ENCODE results near the gene TARP.

TARP gene

DNA sequence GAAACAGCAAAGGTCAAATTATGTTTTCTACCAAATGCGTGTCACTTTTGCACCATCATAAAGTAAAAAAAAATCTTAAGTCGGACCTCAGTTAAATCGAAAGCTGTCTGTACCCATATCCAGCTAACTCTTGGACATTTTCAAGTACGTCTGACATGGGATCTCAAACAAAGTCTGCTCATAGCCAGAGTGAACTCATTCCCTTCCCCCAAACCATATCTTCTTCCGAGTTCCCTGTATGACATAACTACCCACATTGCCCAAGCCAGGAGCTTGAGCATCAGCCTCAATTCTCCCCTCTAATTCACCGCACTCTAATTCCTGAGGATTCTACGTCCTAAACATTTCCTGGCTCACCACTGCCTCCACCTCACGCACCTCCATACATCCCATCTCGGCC, 44.8 kb upstream of the TARP start:
- H3K4me3 ChIP-seq (ENCODE audit: low read depth, low read length), result no peak overlapping the region
- POLR2A ChIA-PET, result no interaction called here
- H3K27ac ChIP-seq (ENCODE audit: extremely low read depth, low read depth, low read length), result no peak overlapping the region

DNA sequence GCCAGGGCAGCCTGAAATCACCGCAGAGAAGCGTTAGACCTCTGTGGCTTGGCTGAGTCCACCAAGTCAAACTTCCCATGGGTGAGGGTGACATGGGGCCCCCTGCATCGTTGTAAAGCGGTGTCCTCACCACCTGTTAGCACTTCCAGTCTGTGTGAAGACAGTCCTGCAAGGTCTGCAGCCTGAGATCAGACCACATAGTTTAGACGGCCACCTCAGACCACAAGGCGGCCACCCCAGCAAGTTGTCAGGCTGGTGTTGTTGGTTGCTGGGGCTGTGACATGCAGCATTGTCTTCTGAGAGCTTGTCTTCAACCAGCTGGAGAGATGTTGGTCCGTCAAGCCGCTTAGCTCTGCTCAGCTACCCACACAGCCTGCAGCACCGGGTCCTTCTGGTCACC, 44.1 kb upstream of the TARP start:
- ChIA-PET CTCF (interaction anchor here (0.8 to 6.0 kb wide), 10 partner anchors 13 to 389 kb away, joined by 3 to 112 read pairs (median 10); no protein-coding TSS in a partner anchor), POLR2A (no interaction called here)
- TF ChIP-seq IKZF3 (tag by site-specific recombination; IDR thresholded peaks at IDR 0.05) (no peak), ZIC2 (tag by site-specific recombination; IDR thresholded peaks at IDR 0.05) (no peak), ZNF777 (tag by site-specific recombination; IDR thresholded peaks at IDR 0.05; ENCODE audit: borderline replicate concordance) (no peak), ZNF112 (tag by site-specific recombination; IDR thresholded peaks at IDR 0.05) (no peak), ZNF324 (tag by site-specific recombination; IDR thresholded peaks at IDR 0.05) (no peak), ZNF221 (tag by site-specific recombination; IDR thresholded peaks at IDR 0.05; ENCODE audit: borderline replicate concordance) (no peak), ZBTB8A (tag by site-specific recombination; IDR thresholded peaks at IDR 0.05) (no peak)
- Histone ChIP-seq H3K36me3 (ENCODE audit: control insufficient read depth in 2 of 2, insufficient read depth in 1 of 2, low read length in 2 of 2) (no peaks in the 10 kb centered on the region), H3K4me3 (ENCODE audit: low read depth, low read length) (no peak overlapping the region), H3K27ac (ENCODE audit: extremely low read depth, low read depth, low read length) (no peak overlapping the region), H3K9me3 (ENCODE audit: control insufficient read depth, insufficient read depth, low read depth, low read length) (no peaks in the 10 kb centered on the region), H3K4me1 (ENCODE audit: control insufficient read depth, insufficient read depth, low read length) (no peaks in the 10 kb centered on the region; the same call in 1 of the 2 replicates)

More for the DNA sequence above, 44.8 kb upstream of the TARP start:
- no peaks in the 10 kb centered on the region for H3K9me3 ChIP-seq (ENCODE audit: control insufficient read depth, insufficient read depth, low read depth, low read length)
- no peak for TF ChIP-seq GLI4 (tag by site-specific recombination; IDR thresholded peaks at IDR 0.05)
- H3K4me1 ChIP-seq (ENCODE audit: control insufficient read depth, insufficient read depth, low read length), result no peaks in the 10 kb centered on the region; the same call in 1 of the 2 replicates
- no peaks in the 10 kb centered on the region for H3K36me3 ChIP-seq (ENCODE audit: control insufficient read depth in 2 of 2, insufficient read depth in 1 of 2, low read length in 2 of 2)
- CTCF ChIA-PET, result interaction anchor here (0.6 to 6.0 kb wide), 17 partner anchors 10 to 1351 kb away, joined by 3 to 112 read pairs (median 8); no protein-coding TSS in a partner anchor

DNA sequence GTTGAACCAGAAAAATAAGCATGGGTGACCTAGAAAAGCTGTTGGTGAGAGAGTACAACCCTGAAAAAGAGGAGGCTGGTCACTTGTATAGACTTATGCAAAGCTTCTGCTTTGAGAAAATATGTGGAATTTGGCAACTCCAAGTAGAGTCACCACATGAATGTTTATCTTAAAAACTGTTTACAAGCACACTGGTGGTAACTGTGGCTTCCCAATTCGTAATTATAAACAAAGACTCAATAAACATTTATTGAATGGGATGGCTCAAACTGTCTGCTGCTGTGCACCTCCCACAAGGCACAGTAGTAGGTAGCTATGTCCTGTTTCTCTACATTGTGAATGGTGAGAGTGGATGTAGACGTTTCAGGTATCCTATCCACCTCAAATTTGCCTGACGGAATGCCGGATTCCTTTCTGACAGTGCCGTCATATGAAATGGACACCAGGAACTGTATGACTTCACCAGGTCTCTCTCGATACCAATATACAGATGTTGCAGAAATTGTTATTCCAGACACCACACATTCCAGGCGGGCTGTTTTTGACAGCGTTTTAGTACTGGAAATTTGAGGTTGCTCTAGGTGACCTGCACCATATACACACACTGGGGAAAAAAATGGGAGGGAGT, 43.4 kb upstream of the TARP start:
- no peaks in the 10 kb centered on the region for H3K36me3 ChIP-seq (ENCODE audit: control insufficient read depth in 2 of 2, insufficient read depth in 1 of 2, low read length in 2 of 2)
- CTCF ChIA-PET, result interaction anchor here (0.6 to 6.0 kb wide), 7 partner anchors 14 to 959 kb away, joined by 3 to 112 read pairs (median 16); no protein-coding TSS in a partner anchor
- no peaks in the 10 kb centered on the region for H3K9me3 ChIP-seq (ENCODE audit: control insufficient read depth, insufficient read depth, low read depth, low read length)
- H3K27ac ChIP-seq (ENCODE audit: extremely low read depth, low read depth, low read length), result no peak overlapping the region
- no peaks in the 10 kb centered on the region; the same call in 1 of the 2 replicates for H3K4me1 ChIP-seq (ENCODE audit: control insufficient read depth, insufficient read depth, low read length)
- no peak overlapping the region for H3K4me3 ChIP-seq (ENCODE audit: low read depth, low read length)
- no peak for TF ChIP-seq ZNF138 (tag by site-specific recombination; IDR thresholded peaks at IDR 0.05; ENCODE audit: borderline replicate concordance)
- no peak for TF ChIP-seq ZNF48 (tag by site-specific recombination; IDR thresholded peaks at IDR 0.05)
- POLR2A ChIA-PET, result no interaction called here

DNA sequence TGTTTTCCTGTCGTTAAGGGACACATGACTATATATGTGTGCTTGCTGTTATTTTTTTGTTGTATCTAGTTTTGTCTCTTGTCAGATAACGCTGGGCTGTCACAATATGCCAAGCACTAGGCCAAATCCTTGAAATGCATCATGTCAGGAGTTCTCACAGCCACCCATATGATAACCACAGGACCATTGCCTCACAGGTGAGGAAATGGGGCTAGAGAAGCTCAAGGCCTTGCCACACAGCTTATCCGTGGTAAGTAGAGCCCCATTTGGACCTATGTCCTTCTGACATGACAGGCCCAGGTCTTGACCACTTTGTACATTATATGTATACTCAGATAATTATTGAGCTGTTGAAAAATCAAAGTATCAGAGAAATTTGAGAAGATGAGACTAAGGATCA, 42.0 kb upstream of the TARP start:
- POLR2A ChIA-PET, result no interaction called here
- Histone ChIP-seq H3K27ac (ENCODE audit: extremely low read depth, low read depth, low read length) (no peak overlapping the region), H3K36me3 (ENCODE audit: control insufficient read depth in 2 of 2, insufficient read depth in 1 of 2, low read length in 2 of 2) (no peaks in the 10 kb centered on the region), H3K9me3 (ENCODE audit: control insufficient read depth, insufficient read depth, low read depth, low read length) (no peaks in the 10 kb centered on the region), H3K4me3 (ENCODE audit: low read depth, low read length) (no peak overlapping the region), H3K4me1 (ENCODE audit: control insufficient read depth, insufficient read depth, low read length) (peaks cover 5% of the 10 kb centered on the region)
- TF ChIP-seq ZNF837 (tag by site-specific recombination; IDR thresholded peaks at IDR 0.05) (no peak), ZNF701 (tag by site-specific recombination; IDR thresholded peaks at IDR 0.05) (no peak), ZNF501 (tag by site-specific recombination; IDR thresholded peaks at IDR 0.05) (no peak), SCRT1 (tag by site-specific recombination; IDR thresholded peaks at IDR 0.05; ENCODE audit: borderline replicate concordance) (no peak), OSR2 (tag by site-specific recombination; IDR thresholded peaks at IDR 0.05) (no peak), ZNF544 (tag by site-specific recombination; IDR thresholded peaks at IDR 0.05) (no peak), ZNF510 (tag by site-specific recombination; IDR thresholded peaks at IDR 0.05; ENCODE audit: insufficient replicate concordance) (no peak), GLI2 (tag by site-specific recombination; IDR thresholded peaks at IDR 0.05; ENCODE audit: borderline replicate concordance, low read depth) (no peak)
- TF ChIP-seq, protein P1, sequence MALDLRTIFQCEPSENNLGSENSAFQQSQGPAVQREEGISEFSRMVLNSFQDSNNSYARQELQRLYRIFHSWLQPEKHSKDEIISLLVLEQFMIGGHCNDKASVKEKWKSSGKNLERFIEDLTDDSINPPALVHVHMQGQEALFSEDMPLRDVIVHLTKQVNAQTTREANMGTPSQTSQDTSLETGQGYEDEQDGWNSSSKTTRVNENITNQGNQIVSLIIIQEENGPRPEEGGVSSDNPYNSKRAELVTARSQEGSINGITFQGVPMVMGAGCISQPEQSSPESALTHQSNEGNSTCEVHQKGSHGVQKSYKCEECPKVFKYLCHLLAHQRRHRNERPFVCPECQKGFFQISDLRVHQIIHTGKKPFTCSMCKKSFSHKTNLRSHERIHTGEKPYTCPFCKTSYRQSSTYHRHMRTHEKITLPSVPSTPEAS (tag by site-specific recombination; IDR thresholded peaks at IDR 0.05), result no peak
- TF ChIP-seq, protein P2, sequence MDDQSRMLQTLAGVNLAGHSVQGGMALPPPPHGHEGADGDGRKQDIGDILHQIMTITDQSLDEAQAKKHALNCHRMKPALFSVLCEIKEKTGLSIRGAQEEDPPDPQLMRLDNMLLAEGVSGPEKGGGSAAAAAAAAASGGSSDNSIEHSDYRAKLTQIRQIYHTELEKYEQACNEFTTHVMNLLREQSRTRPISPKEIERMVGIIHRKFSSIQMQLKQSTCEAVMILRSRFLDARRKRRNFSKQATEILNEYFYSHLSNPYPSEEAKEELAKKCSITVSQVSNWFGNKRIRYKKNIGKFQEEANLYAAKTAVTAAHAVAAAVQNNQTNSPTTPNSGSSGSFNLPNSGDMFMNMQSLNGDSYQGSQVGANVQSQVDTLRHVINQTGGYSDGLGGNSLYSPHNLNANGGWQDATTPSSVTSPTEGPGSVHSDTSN (CRISPR knock-in tag; IDR thresholded peaks at IDR 0.05), result no peak
- TF ChIP-seq, protein P3, sequence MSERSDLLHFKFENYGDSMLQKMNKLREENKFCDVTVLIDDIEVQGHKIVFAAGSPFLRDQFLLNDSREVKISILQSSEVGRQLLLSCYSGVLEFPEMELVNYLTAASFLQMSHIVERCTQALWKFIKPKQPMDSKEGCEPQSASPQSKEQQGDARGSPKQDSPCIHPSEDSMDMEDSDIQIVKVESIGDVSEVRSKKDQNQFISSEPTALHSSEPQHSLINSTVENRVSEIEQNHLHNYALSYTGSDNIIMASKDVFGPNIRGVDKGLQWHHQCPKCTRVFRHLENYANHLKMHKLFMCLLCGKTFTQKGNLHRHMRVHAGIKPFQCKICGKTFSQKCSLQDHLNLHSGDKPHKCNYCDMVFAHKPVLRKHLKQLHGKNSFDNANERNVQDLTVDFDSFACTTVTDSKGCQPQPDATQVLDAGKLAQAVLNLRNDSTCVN (tag by site-specific recombination; optimal IDR thresholded peaks at IDR 0.05), result no peak
- CTCF ChIA-PET, result interaction anchor here (0.8 to 4.9 kb wide), 4 partner anchors 20 to 100 kb away, joined by 4 to 26 read pairs (median 12); no protein-coding TSS in a partner anchor
